Astrocyte (in vitro differentiated cells and primary cell): ENCODE data around the gene DOCK2.

ENCODE experiments used
- EZH2 ChIP-seq: IDR thresholded peaks from 2 replicates; pipeline ENCODE4 v1.6.1; 2012; ENCODE audit warnings: mild to moderate bottlenecking, low read length, inconsistent platforms; ENCODE audit not compliant: insufficient read depth
- TF ChIP-seq, protein P1 (sequence below): IDR thresholded peaks from 2 replicates; pipeline ENCODE4 v1.5.1; 2011; ENCODE audit warnings: low read depth, mild to moderate bottlenecking, inconsistent platforms, low read length, moderate library complexity; ENCODE audit not compliant: insufficient read depth

DNA sequence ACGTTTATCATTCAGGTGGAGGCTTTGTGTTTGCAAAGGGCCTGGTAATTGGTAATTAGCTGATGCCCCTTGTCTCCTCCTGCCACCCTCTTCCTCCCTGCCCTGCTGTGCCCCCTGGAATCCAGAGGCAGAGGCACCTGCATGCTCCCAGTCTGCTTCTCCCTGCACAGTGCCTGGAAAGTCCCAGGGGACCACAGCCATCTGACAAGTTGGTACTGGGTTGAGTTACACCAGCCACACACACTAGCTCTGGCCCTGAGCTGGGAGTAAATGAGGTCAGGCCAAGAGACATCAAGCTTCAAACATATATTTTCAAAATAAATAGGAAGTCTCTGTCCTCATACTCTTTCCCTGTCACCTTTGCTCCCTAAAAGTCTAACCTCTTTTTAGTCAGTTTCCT is 286.9 kb downstream of the DOCK2 start:
- TF ChIP-seq, protein P1, sequence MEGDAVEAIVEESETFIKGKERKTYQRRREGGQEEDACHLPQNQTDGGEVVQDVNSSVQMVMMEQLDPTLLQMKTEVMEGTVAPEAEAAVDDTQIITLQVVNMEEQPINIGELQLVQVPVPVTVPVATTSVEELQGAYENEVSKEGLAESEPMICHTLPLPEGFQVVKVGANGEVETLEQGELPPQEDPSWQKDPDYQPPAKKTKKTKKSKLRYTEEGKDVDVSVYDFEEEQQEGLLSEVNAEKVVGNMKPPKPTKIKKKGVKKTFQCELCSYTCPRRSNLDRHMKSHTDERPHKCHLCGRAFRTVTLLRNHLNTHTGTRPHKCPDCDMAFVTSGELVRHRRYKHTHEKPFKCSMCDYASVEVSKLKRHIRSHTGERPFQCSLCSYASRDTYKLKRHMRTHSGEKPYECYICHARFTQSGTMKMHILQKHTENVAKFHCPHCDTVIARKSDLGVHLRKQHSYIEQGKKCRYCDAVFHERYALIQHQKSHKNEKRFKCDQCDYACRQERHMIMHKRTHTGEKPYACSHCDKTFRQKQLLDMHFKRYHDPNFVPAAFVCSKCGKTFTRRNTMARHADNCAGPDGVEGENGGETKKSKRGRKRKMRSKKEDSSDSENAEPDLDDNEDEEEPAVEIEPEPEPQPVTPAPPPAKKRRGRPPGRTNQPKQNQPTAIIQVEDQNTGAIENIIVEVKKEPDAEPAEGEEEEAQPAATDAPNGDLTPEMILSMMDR: no peak
- TF ChIP-seq EZH2: no peak
